Small intestine (tissue), 7 donors: Measurements from ENCODE around the gene DIPK2A. TPM values are rescaled to one million over a fixed set of nuclear protein-coding genes. Genes with fewer than 3 reads are reported as not detected.

Experiments
- DNase-seq, 2 donors: peaks; one replicate each; pipeline versions ENCODE4 v3.0.0 to v3.0.0-alpha.2; 2013
- FAIRE-seq: peaks from 2 replicates; lab custom pipeline; 2012; peaks lifted over from hg19 to GRCh38; lab: Jason Lieb, UNC
- H3K27ac ChIP-seq, 3 donors: one replicate each; pipeline ENCODE4 v1.5.1; 2013; ENCODE audit warnings: low read length in 2 of 3, mild to moderate bottlenecking in 2 of 3, control low read depth in 1 of 3, inconsistent platforms in 1 of 3, low read depth in 1 of 3, moderate library complexity in 1 of 3
- H3K27me3 ChIP-seq, 3 donors: one replicate each; pipeline ENCODE4 v1.6.1; 2013; ENCODE audit warnings: low read length in 3 of 3, inconsistent platforms in 1 of 3; ENCODE audit not compliant: control insufficient read depth in 3 of 3, insufficient read depth in 3 of 3
- H3K36me3 ChIP-seq, 3 donors: one replicate each; pipeline ENCODE4 v1.6.1; 2013; ENCODE audit warnings: low read length in 3 of 3, inconsistent platforms in 1 of 3, low read depth in 1 of 3, mild to moderate bottlenecking in 1 of 3, moderate library complexity in 1 of 3; ENCODE audit not compliant: control insufficient read depth in 3 of 3, insufficient read depth in 2 of 3
- H3K4me1 ChIP-seq, 3 donors: one replicate each; pipeline ENCODE4 v1.6.1; 2013; ENCODE audit warnings: low read length in 2 of 3, inconsistent platforms in 1 of 3, low read depth in 1 of 3, mild to moderate bottlenecking in 1 of 3, moderate library complexity in 1 of 3; ENCODE audit not compliant: control insufficient read depth in 3 of 3, insufficient read depth in 2 of 3
- H3K4me3 ChIP-seq, 3 donors: one replicate each; pipeline ENCODE4 v1.5.1; 2013; ENCODE audit warnings: low read length in 3 of 3, control low read depth in 1 of 3, inconsistent platforms in 1 of 3, low read depth in 1 of 3, mild to moderate bottlenecking in 1 of 3, moderate library complexity in 1 of 3
- H3K9me3 ChIP-seq, 2 donors: one replicate each; pipeline ENCODE4 v1.6.1; 2013; ENCODE audit warnings: low read depth in 1 of 2, low read length in 1 of 2; ENCODE audit not compliant: control insufficient read depth in 2 of 2, insufficient read depth in 1 of 2
- WGBS, 3 donors: extraction: QIAGEN DNeasy Blood & Tissue Kit; methylation state at CpG; one replicate each; pipeline ENCODE4 v1.1.7; 2013; 5-methylcytosine and 5-hydroxymethylcytosine counted together
- polyA plus RNA-seq, 4 donors: library from polyadenylated mRNA; stranded (reverse) in 3 of 4; unstranded in 1 of 4; fragments of 200-250 nt in 3 of 4; fragments of 120-200 nt in 1 of 4; gene quantifications; one replicate each; pipeline versions ENCODE4 v1.2.1 to v1.2.3, GENCODE V29; 2013
- donor health status: healthy with polysubstance abuse.
- donor health status: control.
- donor health status: control.
- donor health status: Bipolar disorder and iron deficiency.
- donor health status: healthy.

DIPK2A gene
- polyA plus RNA-seq, 4 donors, result 2.7 to 39.3 (median 5.2) TPM

- Histone ChIP-seq H3K4me3 (no peak overlapping the region), H3K4me1 (no peaks in the 10 kb centered on the region), H3K27ac (no peak overlapping the region), H3K9me3 (no peaks in the 10 kb centered on the region), H3K27me3 (no peaks in the 10 kb centered on the region), H3K36me3 (no peaks in the 10 kb centered on the region)
- 67 to 81% (median 79%) methylated on average over 1 of the region's 1 CpG for WGBS, 3 donors
- DNase-seq, result no peak
- no peak for FAIRE-seq
These were observed 6.6 kb downstream of the DIPK2A start for GRCh38 chr3:143978263-143978631.

- no peaks in the 10 kb centered on the region for H3K4me1 ChIP-seq
- 86 to 92% (median 90%) methylated on average over 2 of the region's 2 CpGs for WGBS, 3 donors
These were observed 7.4 kb downstream of the DIPK2A start for GRCh38 chr3:143979041-143979440.

GRCh38 chr3:143979813-143980212, 8.2 kb downstream of the DIPK2A start:
- H3K36me3 ChIP-seq, result no peaks in the 10 kb centered on the region
- no peaks in the 10 kb centered on the region for H3K9me3 ChIP-seq
- DNase-seq, result no peak
- no peak overlapping the region for H3K27ac ChIP-seq
- 88 to 97% (median 96%) methylated on average over 2 of the region's 2 CpGs for WGBS, 3 donors
- H3K27me3 ChIP-seq, result no peaks in the 10 kb centered on the region
- H3K4me1 ChIP-seq, result no peaks in the 10 kb centered on the region
- FAIRE-seq, result no peak
- no peak overlapping the region for H3K4me3 ChIP-seq

More at GRCh38 chr3:143979041-143979440, 7.4 kb downstream of the DIPK2A start:
- Histone ChIP-seq H3K27me3 (no peaks in the 10 kb centered on the region), H3K9me3 (no peaks in the 10 kb centered on the region), H3K36me3 (no peaks in the 10 kb centered on the region), H3K27ac (no peak overlapping the region), H3K4me3 (no peak overlapping the region)
- FAIRE-seq, result no peak
- no peak for DNase-seq

- peaks cover 0 to 12% (median 2%) of the 10 kb centered on the region in 3 donors for H3K36me3 ChIP-seq
- H3K4me1 ChIP-seq, result no peaks in the 10 kb centered on the region
- H3K27ac ChIP-seq, result no peak overlapping the region
- H3K9me3 ChIP-seq, result no peaks in the 10 kb centered on the region
- no peak for DNase-seq
- WGBS, 3 donors, result 86 to 94% (median 91%) methylated on average over 3 of the region's 3 CpGs
- H3K27me3 ChIP-seq, result no peaks in the 10 kb centered on the region
- FAIRE-seq, result no peak
- no peak overlapping the region for H3K4me3 ChIP-seq
These were observed 16.7 kb downstream of the DIPK2A start for GRCh38 chr3:143988306-143988705.

- no peak for FAIRE-seq
- Histone ChIP-seq H3K4me3 (no peak overlapping the region), H3K4me1 (no peaks in the 10 kb centered on the region), H3K9me3 (no peaks in the 10 kb centered on the region), H3K27ac (no peak overlapping the region), H3K36me3 (peaks cover 2 to 12% (median 3%) of the 10 kb centered on the region in 3 donors), H3K27me3 (no peaks in the 10 kb centered on the region)
- 95 to 96% (median 95%) methylated on average over 7 of the region's 7 CpGs for WGBS, 3 donors
- no peak for DNase-seq
These were observed 17.8 kb downstream of the DIPK2A start for GRCh38 chr3:143989461-143989860.

GRCh38 chr3:143991713-143992112, 20.1 kb downstream of the DIPK2A start:
- no peaks in the 10 kb centered on the region for H3K4me1 ChIP-seq
- no peak overlapping the region for H3K4me3 ChIP-seq
- H3K9me3 ChIP-seq, result no peaks in the 10 kb centered on the region
- H3K27ac ChIP-seq, result no peak overlapping the region
- no peak for FAIRE-seq
- peaks cover 2 to 12% (median 3%) of the 10 kb centered on the region in 3 donors for H3K36me3 ChIP-seq
- DNase-seq, result no peak
- 86 to 93% (median 93%) methylated on average over 1 of the region's 1 CpG for WGBS, 3 donors
- no peaks in the 10 kb centered on the region for H3K27me3 ChIP-seq

- H3K36me3 ChIP-seq, result peaks cover 0 to 3% (median 3%) of the 10 kb centered on the region in 3 donors
- H3K9me3 ChIP-seq, result no peaks in the 10 kb centered on the region
- H3K27ac ChIP-seq, result no peak overlapping the region
- H3K4me1 ChIP-seq, result no peaks in the 10 kb centered on the region
- FAIRE-seq, result no peak
- no peak for DNase-seq
- no peak overlapping the region for H3K4me3 ChIP-seq
- no peaks in the 10 kb centered on the region for H3K27me3 ChIP-seq
- 82 to 95% (median 85%) methylated on average over 6 of the region's 6 CpGs for WGBS, 3 donors
These were observed 26.6 kb downstream of the DIPK2A start for GRCh38 chr3:143998266-143998665.

GRCh38 chr3:144003051-144003450, 31.4 kb downstream of the DIPK2A start:
- H3K9me3 ChIP-seq, result no peaks in the 10 kb centered on the region
- no peaks in the 10 kb centered on the region for H3K4me1 ChIP-seq
- FAIRE-seq (no peak), DNase-seq (no peak)
- WGBS, 3 donors, result 84 to 97% (median 94%) methylated on average over 1 of the region's 1 CpG
- H3K27ac ChIP-seq, result no peak overlapping the region
- H3K36me3 ChIP-seq, result peaks cover 0 to 3% (median 0%) of the 10 kb centered on the region in 3 donors
- no peak overlapping the region for H3K4me3 ChIP-seq
- no peaks in the 10 kb centered on the region for H3K27me3 ChIP-seq

- no peak for DNase-seq
- Histone ChIP-seq H3K27me3 (no peaks in the 10 kb centered on the region), H3K4me3 (no peak overlapping the region), H3K36me3 (no peaks in the 10 kb centered on the region), H3K9me3 (no peaks in the 10 kb centered on the region), H3K27ac (no peak overlapping the region), H3K4me1 (no peaks in the 10 kb centered on the region)
- no peak for FAIRE-seq
- 79 to 86% (median 84%) methylated on average over 4 of the region's 4 CpGs for WGBS, 3 donors
These were observed 38.7 kb downstream of the DIPK2A start for GRCh38 chr3:144010371-144010770.
